ENCODE data around the gene SPOCK3.

DNA sequence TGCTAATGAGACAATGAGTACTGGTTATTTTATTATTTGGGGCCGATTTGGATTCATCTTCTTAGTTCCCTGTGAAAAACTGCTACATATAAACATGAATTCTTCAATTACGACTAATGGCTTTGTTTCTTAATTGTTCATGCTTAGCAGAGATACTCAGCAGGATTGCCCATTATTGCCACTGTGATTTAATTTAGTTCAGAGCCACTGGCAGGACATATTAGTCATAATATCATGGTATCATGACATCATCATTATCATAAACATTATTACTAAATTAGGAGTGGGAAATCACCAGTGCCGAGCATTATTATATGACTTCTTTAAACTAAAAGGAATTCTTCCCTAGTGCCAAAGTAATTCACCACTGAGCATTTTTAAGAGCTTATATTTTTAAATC is 201.4 kb downstream of the SPOCK3 start:
- TF ChIP-seq CTCF (IDR thresholded peaks at IDR 0.05; ENCODE audit: low read length) (no peak), EZH2 (IDR thresholded peaks at IDR 0.05; ENCODE audit: borderline replicate concordance, low read length) (no peak)

All from OCI-LY1 (cell line).